Naive thymus-derived CD4-positive, alpha-beta T cell (primary cell): ENCODE measurements around the gene MACF1. TPM values are rescaled to one million over a fixed set of nuclear protein-coding genes. Genes with fewer than 3 reads are reported as not detected.

Experiments
- ATAC-seq: fragments of 150-1000 bp; cut with Tn5 transposase; 2 replicates; pipeline ENCODE4 v1.10.0; 2021; ENCODE audit warnings: mild to moderate bottlenecking, moderate library complexity
- CTCF ChIA-PET: fragments of 350-600 bp; sonication (Branson Sonifier 250); formaldehyde crosslinking; loops from one replicate; lab custom pipeline; 2021; ENCODE audit warnings: antibody characterized with exemption; lab: Charles Lee
- POLR2A ChIA-PET: fragments of 350-600 bp; sonication (Branson Sonifier 250); formaldehyde crosslinking; loops from one replicate; lab custom pipeline; 2021; ENCODE audit warnings: antibody characterized with exemption, inconsistent platforms; lab: Charles Lee
- DNase-seq, 9 donors: peaks; one replicate each; pipeline versions ENCODE4 v3.0.0 to v3.0.0-alpha.2; 2020 to 2022; ENCODE audit warnings: mixed read lengths in 1 of 9
- H3K27ac ChIP-seq: one replicate; pipeline ENCODE4 v1.7.0; 2013; ENCODE audit warnings: mild to moderate bottlenecking, low read depth, low read length, moderate library complexity
- H3K27me3 ChIP-seq, 2 donors: one replicate each; pipeline ENCODE4 v1.7.0; 2013; ENCODE audit warnings: low read length in 2 of 2, mild to moderate bottlenecking in 2 of 2, moderate library complexity in 2 of 2; ENCODE audit not compliant: control insufficient read depth in 2 of 2, insufficient read depth in 2 of 2
- H3K36me3 ChIP-seq, 3 experiments: 1 replicate in 2 of 3; 2 replicates in 1 of 3; pipeline ENCODE4 v1.7.0; 2013; ENCODE audit warnings: low read length in 3 of 3, mild to moderate bottlenecking in 3 of 3, moderate library complexity in 1 of 3; ENCODE audit not compliant: insufficient read depth in 3 of 3, control insufficient read depth in 2 of 3
- H3K4me1 ChIP-seq, 2 donors: one replicate each; pipeline ENCODE4 v1.7.0; 2013; ENCODE audit warnings: low read length in 2 of 2, mild to moderate bottlenecking in 2 of 2, moderate library complexity in 1 of 2; ENCODE audit not compliant: control insufficient read depth in 2 of 2, insufficient read depth in 2 of 2
- H3K4me3 ChIP-seq: 2 replicates; pipeline ENCODE4 v1.7.0; 2013; ENCODE audit warnings: mild to moderate bottlenecking, low read length
- H3K9me3 ChIP-seq, 3 experiments: 1 replicate in 2 of 3; 2 replicates in 1 of 3; pipeline ENCODE4 v1.7.0; 2013; ENCODE audit warnings: low read length in 3 of 3; ENCODE audit not compliant: control insufficient read depth in 2 of 3
- H3K27ac Mint-ChIP-seq, 9 donors: one replicate each; pipeline ENCODE4 v1.8.0; 2020 to 2022; ENCODE audit warnings: mixed read lengths in 9 of 9, mild to moderate bottlenecking in 8 of 9, moderate library complexity in 5 of 9, inconsistent platforms in 2 of 9
- H3K27me3 Mint-ChIP-seq, 5 donors: one replicate each; pipeline ENCODE4 v1.8.0; 2021 to 2022; ENCODE audit warnings: mixed read lengths in 5 of 5, mild to moderate bottlenecking in 1 of 5
- H3K36me3 Mint-ChIP-seq, 5 donors: one replicate each; pipeline ENCODE4 v1.8.0; 2020 to 2022; ENCODE audit warnings: mixed read lengths in 5 of 5, mild to moderate bottlenecking in 3 of 5, inconsistent platforms in 1 of 5
- H3K4me1 Mint-ChIP-seq, 7 donors: one replicate each; pipeline ENCODE4 v1.8.0; 2020 to 2022; ENCODE audit warnings: mixed read lengths in 7 of 7, mild to moderate bottlenecking in 3 of 7, inconsistent platforms in 1 of 7
- H3K4me3 Mint-ChIP-seq, 10 donors: one replicate each; pipeline ENCODE4 v1.8.0; 2020 to 2022; ENCODE audit warnings: mild to moderate bottlenecking in 10 of 10, mixed read lengths in 10 of 10, moderate library complexity in 6 of 10, inconsistent platforms in 2 of 10
- H3K9me3 Mint-ChIP-seq, 11 donors: one replicate each; pipeline ENCODE4 v1.8.0; 2020 to 2022; ENCODE audit warnings: mixed read lengths in 11 of 11, mild to moderate bottlenecking in 4 of 11, inconsistent platforms in 1 of 11, moderate library complexity in 1 of 11
- intact Hi-C, 2 donors: fragments of 100-400 bp; cut with micrococcal nuclease; formaldehyde crosslinking; loops; one replicate each; pipeline ENCODE4 v1.15.1; 2023
- polyA plus RNA-seq, 2 donors: library from polyadenylated mRNA; unstranded; fragments of 300-500 nt; fragmentation: Illumina TruSeq; gene quantifications; one replicate each; pipeline ENCODE4 v1.2.3, GENCODE V29; 2021
- total RNA-seq, 6 experiments: library from RNA in 5 of 6; stranded (reverse) in 5 of 6; gene quantifications; 1 replicate in 5 of 6; 2 replicates in 1 of 6; pipeline ENCODE4 v1.2.3 and lab custom pipeline; 2021 to 2026

The MACF1 gene
- total and polyA plus RNA-seq, 7 experiments from 2014 or later: 21.2 to 409 (median 288) TPM

DNA sequence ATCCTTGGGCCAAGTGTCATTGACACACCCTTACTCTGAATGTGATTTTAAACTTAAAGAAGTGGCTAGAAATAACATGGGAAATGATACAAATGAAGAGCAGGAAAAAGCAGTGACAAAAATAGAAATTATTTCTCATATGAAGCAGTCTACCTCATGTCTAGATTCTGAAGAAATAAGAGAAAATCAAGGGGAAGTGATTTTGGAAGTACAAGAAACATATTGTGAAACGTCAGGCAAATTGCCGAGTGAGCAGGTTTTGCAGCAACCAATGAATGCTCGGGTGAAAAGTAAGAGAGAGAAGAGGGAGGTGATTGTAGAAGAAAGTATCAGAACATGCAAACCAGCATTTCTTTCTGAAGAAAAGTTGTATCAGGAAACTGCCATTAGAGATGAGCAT is 130.7 kb downstream of the MACF1 start:
- H3K27me3 Mint-ChIP-seq: no peaks in the 10 kb centered on the region
- no peak overlapping the region for H3K4me3 Mint-ChIP-seq
- Histone ChIP-seq H3K27ac (no peak overlapping the region), H3K9me3 (no peaks in the 10 kb centered on the region), H3K4me1 (no peaks in the 10 kb centered on the region), H3K27me3 (no peaks in the 10 kb centered on the region), H3K4me3 (no peak overlapping the region), H3K36me3 (peaks cover 30 to 93% (median 33%) of the 10 kb centered on the region in 3 experiments)
- peaks cover 0 to 51% (median 30%) of the 10 kb centered on the region in 5 donors for H3K36me3 Mint-ChIP-seq
- no peak for ATAC-seq
- H3K9me3 Mint-ChIP-seq: no peaks in the 10 kb centered on the region
- intact Hi-C loops: no loop called here
- POLR2A ChIA-PET: no interaction called here
- CTCF ChIA-PET: no interaction called here
- H3K4me1 Mint-ChIP-seq: peaks cover 0 to 29% (median 5%) of the 10 kb centered on the region in 7 donors
- H3K27ac Mint-ChIP-seq: peak overlapping the region in 6 of 9 donors; percentile 15 to 55 (median 36)
- no peak for DNase-seq

DNA sequence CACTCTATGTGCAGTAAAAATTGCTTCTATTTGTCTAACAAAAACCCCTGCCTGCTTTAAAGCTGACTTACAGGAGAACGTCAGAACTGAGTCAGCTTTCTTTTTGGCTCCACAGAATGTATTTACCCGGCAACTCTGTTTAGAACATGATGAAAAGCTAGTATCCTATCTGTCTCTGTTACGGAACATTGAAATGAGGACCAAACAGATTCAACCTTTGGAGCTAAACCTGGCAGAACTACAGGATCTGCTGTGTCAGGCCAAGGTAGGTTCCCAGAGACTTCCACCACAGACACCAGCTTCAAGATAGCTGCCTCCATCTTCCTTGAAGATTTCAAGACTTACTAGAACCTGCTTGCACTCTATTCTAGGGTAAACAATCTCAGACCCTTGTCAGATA is 132.6 kb downstream of the MACF1 start:
- Histone ChIP-seq H3K9me3 (no peaks in the 10 kb centered on the region), H3K27ac (no peak overlapping the region), H3K4me3 (no peak overlapping the region), H3K4me1 (no peaks in the 10 kb centered on the region), H3K36me3 (peaks cover 23 to 94% (median 41%) of the 10 kb centered on the region in 3 experiments), H3K27me3 (no peaks in the 10 kb centered on the region)
- no peaks in the 10 kb centered on the region for H3K27me3 Mint-ChIP-seq
- H3K4me3 Mint-ChIP-seq: no peak overlapping the region
- DNase-seq (no peak), ATAC-seq (no peak)
- H3K9me3 Mint-ChIP-seq: no peaks in the 10 kb centered on the region
- H3K27ac Mint-ChIP-seq: peak overlapping the region in 5 of 9 donors; percentile 35 to 84 (median 52)
- H3K4me1 Mint-ChIP-seq: peaks cover 0 to 23% (median 5%) of the 10 kb centered on the region in 7 donors
- intact Hi-C loops: no loop called here
- POLR2A ChIA-PET: interaction anchor here (1.0 kb wide), 1 partner anchor 36 kb away, joined by 3 read pairs; no protein-coding TSS in a partner anchor
- H3K36me3 Mint-ChIP-seq: peaks cover 0 to 50% (median 36%) of the 10 kb centered on the region in 5 donors
- CTCF ChIA-PET: no interaction called here

DNA sequence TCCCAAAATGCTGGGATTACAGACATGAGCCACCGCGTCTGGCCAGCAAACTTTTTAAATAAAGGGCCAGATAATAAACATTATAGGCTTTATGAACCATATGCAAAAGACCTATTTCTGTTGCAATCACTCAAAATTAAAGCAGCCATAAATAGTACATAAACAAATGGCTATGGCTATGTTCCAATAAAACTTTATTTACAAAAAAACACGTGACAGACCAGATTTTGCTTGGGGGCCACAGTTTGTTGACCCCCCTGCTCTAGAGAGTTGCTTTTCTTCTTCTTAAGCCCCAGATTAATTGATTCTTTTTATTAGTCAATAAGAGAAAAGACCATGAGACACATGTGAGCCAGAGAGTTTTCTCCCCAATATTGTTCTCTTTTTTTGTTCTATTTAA is 138.3 kb downstream of the MACF1 start:
- no peak for DNase-seq
- Mint-ChIP-seq H3K4me1 (peaks cover 0 to 7% (median 0%) of the 10 kb centered on the region in 7 donors), H3K27me3 (no peaks in the 10 kb centered on the region), H3K36me3 (peaks cover 8 to 51% (median 29%) of the 10 kb centered on the region in 5 donors), H3K4me3 (no peak overlapping the region), H3K27ac (peak overlapping the region in 3 of 9 donors; percentile 11 to 32 (median 17)), H3K9me3 (no peaks in the 10 kb centered on the region)
- POLR2A ChIA-PET: no interaction called here
- no peaks in the 10 kb centered on the region for H3K9me3 ChIP-seq
- intact Hi-C loops: no loop called here
- H3K4me3 ChIP-seq: no peak overlapping the region
- H3K27me3 ChIP-seq: no peaks in the 10 kb centered on the region
- peaks cover 37 to 83% (median 44%) of the 10 kb centered on the region in 3 experiments for H3K36me3 ChIP-seq
- CTCF ChIA-PET: no interaction called here
- H3K27ac ChIP-seq: no peak overlapping the region
- no peak for ATAC-seq
- H3K4me1 ChIP-seq: no peaks in the 10 kb centered on the region

GRCh38 chr1:39344394-39345154 is 140.1 kb downstream of the MACF1 start:
- peak overlapping the region in 3 of 9 donors; percentile 19 to 51 (median 37) for H3K27ac Mint-ChIP-seq
- Histone ChIP-seq H3K4me3 (no peak overlapping the region), H3K27me3 (no peaks in the 10 kb centered on the region), H3K4me1 (no peaks in the 10 kb centered on the region), H3K9me3 (no peaks in the 10 kb centered on the region), H3K36me3 (peaks cover 28 to 84% (median 41%) of the 10 kb centered on the region in 3 experiments), H3K27ac (no peak overlapping the region)
- no peaks in the 10 kb centered on the region for H3K27me3 Mint-ChIP-seq
- H3K9me3 Mint-ChIP-seq: no peaks in the 10 kb centered on the region
- H3K4me3 Mint-ChIP-seq: no peak overlapping the region
- H3K36me3 Mint-ChIP-seq: peaks cover 12 to 57% (median 35%) of the 10 kb centered on the region in 5 donors
- intact Hi-C loops: no loop called here
- DNase-seq: no peak
- peaks cover 0 to 7% (median 0%) of the 10 kb centered on the region in 7 donors for H3K4me1 Mint-ChIP-seq
- no peak for ATAC-seq
- CTCF ChIA-PET: no interaction called here
- POLR2A ChIA-PET: interaction anchor here (0.6 kb wide), 1 partner anchor 39 kb away, joined by 3 read pairs; no protein-coding TSS in a partner anchor

- Histone ChIP-seq H3K4me3 (no peak overlapping the region), H3K4me1 (no peaks in the 10 kb centered on the region), H3K27ac (no peak overlapping the region), H3K36me3 (peaks cover 33 to 83% (median 39%) of the 10 kb centered on the region in 3 experiments), H3K27me3 (no peaks in the 10 kb centered on the region), H3K9me3 (no peaks in the 10 kb centered on the region)
- Mint-ChIP-seq H3K27me3 (no peaks in the 10 kb centered on the region), H3K27ac (peak overlapping the region in 7 of 9 donors; percentile 9 to 69 (median 49)), H3K4me3 (no peak overlapping the region), H3K36me3 (peaks cover 17 to 60% (median 39%) of the 10 kb centered on the region in 5 donors), H3K9me3 (no peaks in the 10 kb centered on the region), H3K4me1 (peaks cover 0 to 7% (median 0%) of the 10 kb centered on the region in 7 donors)
- no peak for DNase-seq
- ATAC-seq: no peak
- CTCF ChIA-PET: interaction anchor here (1.1 kb wide), 1 partner anchor 65 kb away, joined by 3 read pairs; no protein-coding TSS in a partner anchor
- intact Hi-C loops: no loop called here
- POLR2A ChIA-PET: no interaction called here
Observed at GRCh38 chr1:39346872-39347271, 142.4 kb downstream of the MACF1 start.

GRCh38 chr1:39348278-39348677 is 143.8 kb downstream of the MACF1 start:
- H3K36me3 Mint-ChIP-seq: peaks cover 13 to 61% (median 37%) of the 10 kb centered on the region in 5 donors
- no peaks in the 10 kb centered on the region for H3K27me3 Mint-ChIP-seq
- H3K9me3 ChIP-seq: no peaks in the 10 kb centered on the region
- no peak overlapping the region for H3K4me3 Mint-ChIP-seq
- peaks cover 0 to 7% (median 0%) of the 10 kb centered on the region in 7 donors for H3K4me1 Mint-ChIP-seq
- H3K4me3 ChIP-seq: no peak overlapping the region
- H3K9me3 Mint-ChIP-seq: no peaks in the 10 kb centered on the region
- no peaks in the 10 kb centered on the region for H3K27me3 ChIP-seq
- H3K4me1 ChIP-seq: no peaks in the 10 kb centered on the region
- ChIA-PET CTCF (interaction anchor here (0.6 to 1.0 kb wide), 3 partner anchors 9 to 126 kb away, joined by 3 read pairs; no protein-coding TSS in a partner anchor), POLR2A (interaction anchor here (0.8 kb wide), 1 partner anchor 233 kb away, joined by 3 read pairs; no protein-coding TSS in a partner anchor)
- intact Hi-C loops: no loop called here
- H3K36me3 ChIP-seq: peaks cover 29 to 83% (median 45%) of the 10 kb centered on the region in 3 experiments
- no peak overlapping the region for H3K27ac ChIP-seq
- DNase-seq: no peak
- no peak for ATAC-seq
- peak overlapping the region in 5 of 9 donors; percentile 2 to 74 (median 49) for H3K27ac Mint-ChIP-seq
